ENCODE measurements around the gene TBC1D5. TPM values are rescaled to one million over a fixed set of nuclear protein-coding genes. Genes with fewer than 3 reads are reported as not detected.

TBC1D5 gene
- total and polyA plus RNA-seq, 2 of the 8 experiments (the other 6 are each of a cell fraction or from before 2014, with no cell fraction given) = 11.0 to 22.9 TPM

GRCh38 chr3:17352620-17353019 lies 389.8 kb downstream of the TBC1D5 start:
- peaks cover 0 to 1% (median 0%) of the 10 kb centered on the region in 4 experiments; a peak in 1 of 7 replicates for H3K27me3 ChIP-seq (replicated peaks in 1 of 4; ENCODE audit: control insufficient read depth in 3 of 4, extremely low read depth in 1 of 4, insufficient read depth in 3 of 4, low read length in 3 of 4)
- H2BK12ac ChIP-seq (ENCODE audit: low read depth, low read length) = no peak overlapping the region
- no peak for TF ChIP-seq POU5F1 (IDR thresholded peaks at IDR 0.05; ENCODE audit: low read depth, low read length)

More at GRCh38 chr3:17352620-17353019, 389.8 kb downstream of the TBC1D5 start:
- no peak overlapping the region for H2BK15ac ChIP-seq (ENCODE audit: low read length)
- no peak overlapping the region for H3K9ac ChIP-seq (replicated peaks in 1 of 4; ENCODE audit: extremely low read depth in 1 of 4, low read depth in 3 of 4, low read length in 3 of 4)
- H4K91ac ChIP-seq (replicated peaks; ENCODE audit: insufficient read length, low read length) = no peak overlapping the region
- no peaks in the 10 kb centered on the region for H4K20me1 ChIP-seq (replicated peaks in 1 of 2; ENCODE audit: control insufficient read depth in 1 of 2, insufficient read depth in 2 of 2, low read length in 2 of 2)
- H3K56ac ChIP-seq (replicated peaks; ENCODE audit: insufficient read length, low read depth, low read length) = no peak overlapping the region
- no peak overlapping the region for H2AFZ ChIP-seq (ENCODE audit: low read length)
- H2BK5ac ChIP-seq (ENCODE audit: low read depth, low read length) = no peak overlapping the region
- H3K23ac ChIP-seq (ENCODE audit: insufficient read length) = no peak overlapping the region
- no peak overlapping the region for H2BK20ac ChIP-seq (ENCODE audit: low read length)
- H2AK5ac ChIP-seq (ENCODE audit: low read depth, low read length) = no peak overlapping the region
- no peak overlapping the region for H3K4me3 ChIP-seq (ENCODE audit: extremely low read depth in 1 of 4, insufficient read depth in 2 of 4, low read depth in 3 of 4, low read length in 4 of 4)
- ChIA-PET POLR2A (ENCODE audit: partially characterized antibody) (no interaction called here), CTCF (ENCODE audit: partially characterized antibody) (no interaction called here)
- no peak overlapping the region for H4K5ac ChIP-seq (ENCODE audit: insufficient read length, low read depth, low read length)
- no peaks in the 10 kb centered on the region for H3K9me3 ChIP-seq (ENCODE audit: insufficient read depth in 2 of 2, low read depth in 1 of 2, low read length in 1 of 2)
- no peaks in the 10 kb centered on the region for H3K79me2 ChIP-seq (ENCODE audit: control insufficient read depth in 1 of 2, insufficient read depth in 2 of 2, low read length in 2 of 2)
- no peak overlapping the region for H3K14ac ChIP-seq (ENCODE audit: insufficient read length)
- H4K8ac ChIP-seq (ENCODE audit: extremely low read depth, insufficient read depth, low read length) = no peak overlapping the region
- H3K27ac ChIP-seq (ENCODE audit: low read depth, low read length) = no peak overlapping the region
- no peaks in the 10 kb centered on the region for H3K36me3 ChIP-seq (ENCODE audit: control insufficient read depth in 2 of 4, insufficient read depth in 4 of 4, low read length in 3 of 4)
- WGBS, 2 experiments (ENCODE audit: extremely low coverage in 1 of 2, insufficient coverage in 1 of 2, insufficient read length in 1 of 2, insufficient replicate concordance in 2 of 2, low coverage in 1 of 2, low lambda C conversion rate in 2 of 2, missing lambda C conversion rate in 1 of 2) = 93% methylated on average over 3 of the region's 3 CpGs; no CpG with 5 or more reads in 1 of the 2 experiments
- no peak overlapping the region for H2BK120ac ChIP-seq (replicated peaks; ENCODE audit: low read depth, low read length)
- no peaks in the 10 kb centered on the region for H3K79me1 ChIP-seq (ENCODE audit: low read depth, low read length)
- H3K4ac ChIP-seq (replicated peaks; ENCODE audit: insufficient read length, low read depth, low read length) = no peak overlapping the region
- DNase-seq (ENCODE audit: low read depth in 1 of 2, low spot score in 2 of 2) (no peak), FAIRE-seq (no peak)
- peaks cover 0 to 3% (median 0%) of the 10 kb centered on the region in 4 experiments; a peak in 1 of 7 replicates for H3K4me1 ChIP-seq (replicated peaks in 1 of 4; ENCODE audit: control insufficient read depth in 3 of 4, insufficient read depth in 4 of 4, low read length in 3 of 4)
- H3K23me2 ChIP-seq (ENCODE audit: low read depth, low read length) = no peaks in the 10 kb centered on the region
- H3K4me2 ChIP-seq (ENCODE audit: insufficient read depth in 1 of 2, low read depth in 2 of 2, low read length in 2 of 2) = no peak overlapping the region
- no peak overlapping the region for H3K18ac ChIP-seq (ENCODE audit: extremely low read depth, low read length)
